ENCODE results near the gene MARCHF2.

The MARCHF2 gene

DNA sequence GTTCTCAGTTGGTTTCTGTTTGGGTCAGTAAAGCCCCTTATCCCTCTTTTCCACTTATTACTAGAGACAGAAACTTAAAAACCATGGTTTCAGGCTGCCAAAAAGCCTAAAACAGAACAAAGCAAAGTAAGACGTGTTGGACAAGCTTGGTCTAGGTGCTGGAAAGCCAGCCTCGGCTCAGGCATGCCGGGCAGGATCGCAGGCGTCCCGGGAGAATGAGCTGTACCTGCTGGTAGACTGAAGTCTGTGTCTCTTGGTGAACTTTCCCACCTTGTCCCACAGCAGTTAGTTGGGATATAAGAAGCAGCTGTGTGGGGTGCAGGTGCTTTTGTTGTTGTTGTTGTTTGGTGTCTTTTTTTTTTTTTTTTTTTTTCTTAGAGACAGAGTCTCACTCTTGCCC, 68.5 kb downstream of the MARCHF2 start:
- no peak for DNase-seq

DNA sequence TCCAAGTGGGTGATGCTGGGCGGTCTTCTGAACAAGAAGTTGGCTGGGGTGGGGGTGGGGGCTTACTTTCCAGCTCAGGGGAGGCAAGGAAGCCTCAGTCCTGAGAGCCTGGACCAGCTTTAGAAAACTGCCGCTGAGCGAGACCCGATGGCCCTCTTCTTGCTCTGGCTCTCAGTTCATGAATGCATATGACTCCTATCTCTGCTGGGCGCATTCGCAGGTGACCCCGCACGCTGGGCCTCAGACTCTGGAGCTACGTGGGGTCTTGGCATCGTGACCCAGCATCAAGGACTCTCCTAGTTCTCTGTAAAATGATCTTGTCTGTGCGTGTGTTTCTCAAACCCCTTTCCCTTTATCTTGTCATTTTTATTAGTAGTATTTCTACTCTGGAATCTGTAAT, 69.6 kb downstream of the MARCHF2 start:
- no peak for DNase-seq

DNA sequence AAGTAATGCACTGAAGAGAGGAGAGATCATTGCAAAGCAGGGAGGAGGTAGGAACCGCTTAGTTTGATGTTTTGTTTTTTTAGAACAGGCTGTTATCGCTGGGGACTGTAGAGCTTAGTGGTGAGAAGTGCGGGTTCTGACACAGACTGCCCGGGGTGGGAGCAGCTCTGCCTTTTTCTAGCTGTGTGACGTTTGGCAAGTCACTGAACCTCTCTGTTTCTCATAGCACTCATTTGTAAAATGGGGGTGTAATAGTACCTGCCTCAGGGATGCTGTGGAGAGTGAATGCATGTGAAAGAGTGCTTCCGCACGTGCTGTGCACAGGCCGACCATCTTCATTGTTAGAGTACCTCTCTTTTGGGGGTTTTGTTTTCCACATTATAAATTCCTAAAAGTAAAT, 70.1 kb downstream of the MARCHF2 start:
- DNase-seq = no peak

DNA sequence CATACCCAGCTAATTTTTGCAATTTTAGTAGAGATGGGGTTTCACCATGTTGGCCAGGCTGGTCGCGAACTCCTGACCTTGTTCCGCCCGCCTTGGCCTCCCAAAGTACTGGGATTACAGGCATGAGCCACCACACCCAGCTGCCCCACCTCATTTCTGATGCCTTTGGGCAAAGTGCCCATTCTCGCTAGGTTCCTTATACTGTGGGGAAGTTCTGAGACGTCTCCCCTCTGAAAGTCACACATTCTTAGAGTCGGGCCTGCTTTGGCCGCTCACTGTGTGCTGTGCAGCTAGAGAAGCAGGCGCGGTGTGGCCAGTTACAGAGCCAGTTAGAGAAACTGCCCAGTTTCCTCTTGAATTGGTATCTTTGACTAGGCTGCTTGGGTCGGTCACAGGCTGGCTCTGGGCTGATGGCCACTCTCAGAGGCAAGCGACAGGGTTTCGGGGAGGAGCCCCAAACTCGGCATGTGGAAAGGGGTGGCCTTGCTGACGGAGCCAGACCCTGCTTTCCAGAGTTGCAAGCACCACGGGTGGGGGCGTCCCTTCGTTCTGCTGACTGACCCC, 71.3 kb downstream of the MARCHF2 start:
- DNase-seq = no peak

DNA sequence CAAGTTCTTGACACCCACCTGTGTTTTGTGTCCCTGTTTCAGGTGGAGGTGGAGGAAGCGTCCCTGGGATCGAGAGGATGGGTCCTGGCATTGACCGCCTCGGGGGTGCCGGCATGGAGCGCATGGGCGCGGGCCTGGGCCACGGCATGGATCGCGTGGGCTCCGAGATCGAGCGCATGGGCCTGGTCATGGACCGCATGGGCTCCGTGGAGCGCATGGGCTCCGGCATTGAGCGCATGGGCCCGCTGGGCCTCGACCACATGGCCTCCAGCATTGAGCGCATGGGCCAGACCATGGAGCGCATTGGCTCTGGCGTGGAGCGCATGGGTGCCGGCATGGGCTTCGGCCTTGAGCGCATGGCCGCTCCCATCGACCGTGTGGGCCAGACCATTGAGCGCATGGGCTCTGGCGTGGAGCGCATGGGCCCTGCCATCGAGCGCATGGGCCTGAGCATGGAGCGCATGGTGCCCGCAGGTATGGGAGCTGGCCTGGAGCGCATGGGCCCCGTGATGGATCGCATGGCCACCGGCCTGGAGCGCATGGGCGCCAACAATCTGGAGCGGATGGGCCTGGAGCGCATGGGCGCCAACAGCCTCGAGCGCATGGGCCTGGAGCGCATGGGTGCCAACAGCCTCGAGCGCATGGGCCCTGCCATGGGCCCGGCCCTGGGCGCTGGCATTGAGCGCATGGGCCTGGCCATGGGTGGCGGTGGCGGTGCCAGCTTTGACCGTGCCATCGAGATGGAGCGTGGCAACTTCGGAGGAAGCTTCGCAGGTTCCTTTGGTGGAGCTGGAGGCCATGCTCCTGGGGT, 72.7 kb downstream of the MARCHF2 start:
- DNase-seq = no peak

DNA sequence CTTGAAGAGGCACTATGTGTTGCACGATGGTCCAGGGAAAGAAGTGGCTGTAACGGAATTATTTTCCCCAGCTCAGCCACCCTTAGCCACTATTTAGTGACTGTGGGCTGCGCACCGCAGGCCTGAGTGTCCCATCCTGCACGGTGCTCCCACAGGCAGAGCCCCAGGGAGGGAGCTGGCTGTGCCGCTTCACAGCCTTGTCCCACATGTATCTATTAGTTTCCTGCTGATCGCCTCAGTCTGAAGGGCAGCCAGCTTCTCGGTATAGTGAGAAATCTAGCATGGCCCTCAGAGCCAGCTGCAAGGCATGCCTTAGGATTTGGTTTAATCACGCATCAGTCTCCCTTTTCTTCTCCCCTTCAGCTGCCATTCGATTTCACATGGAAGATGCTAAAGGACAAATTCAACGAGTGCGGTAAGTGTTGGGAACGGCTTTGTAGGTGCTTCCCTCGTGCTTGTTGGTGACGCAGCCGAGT, 73.6 kb downstream of the MARCHF2 start:
- no peak for DNase-seq

DNA sequence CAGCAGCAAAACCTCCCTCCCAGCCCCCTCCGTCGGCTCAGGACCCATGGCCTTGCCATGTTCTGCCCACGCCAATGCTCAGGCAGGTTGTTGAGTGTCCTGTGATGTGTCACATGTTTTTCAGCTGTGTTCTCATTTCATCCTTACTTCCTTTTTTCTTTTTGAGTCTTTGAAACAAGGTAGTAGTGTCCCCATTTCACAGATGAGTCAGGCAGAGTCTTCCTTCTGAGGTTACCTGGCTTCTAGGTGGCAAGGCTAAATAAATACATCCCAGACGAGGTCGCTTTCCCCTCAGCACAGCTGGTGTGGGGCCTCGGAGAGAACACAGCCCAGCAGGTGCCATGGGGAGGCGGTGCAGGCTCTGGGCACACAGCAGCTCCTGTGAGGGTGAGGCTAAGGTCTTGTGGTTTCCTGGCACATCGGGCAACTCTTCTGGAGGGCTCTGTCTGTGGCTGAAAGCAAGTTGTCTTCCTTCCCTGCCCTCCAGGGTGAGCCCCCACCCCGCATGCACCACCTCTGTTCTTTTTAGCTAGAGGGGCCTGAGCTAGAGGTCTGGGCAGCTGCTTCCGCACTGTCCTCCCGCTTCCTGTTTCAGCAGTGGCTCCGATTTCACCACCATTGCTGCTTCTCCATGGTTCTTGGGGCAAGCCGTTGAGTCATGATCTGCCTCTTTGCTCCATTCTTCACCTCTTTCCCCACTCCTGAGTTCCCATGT, 74.2 kb downstream of the MARCHF2 start:
- DNase-seq = peak; percentile 18

DNA sequence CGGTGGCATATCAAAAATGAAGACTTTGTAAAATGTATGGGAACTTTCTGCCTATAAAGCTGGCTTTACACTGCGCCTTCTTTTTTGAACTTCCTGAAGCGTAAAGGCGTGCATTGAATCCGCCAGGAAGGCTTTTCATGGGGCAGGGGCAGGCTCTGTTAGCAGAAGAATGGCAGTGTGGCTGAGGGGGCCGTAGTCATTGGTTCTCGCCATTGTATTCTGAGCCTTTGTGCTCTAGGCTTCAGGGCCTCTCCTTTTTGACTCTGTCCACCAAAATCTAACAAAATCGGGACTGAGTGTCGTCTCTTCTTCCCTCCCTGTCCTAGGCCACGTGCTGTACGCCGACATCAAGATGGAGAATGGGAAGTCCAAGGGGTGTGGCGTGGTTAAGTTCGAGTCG, 75.3 kb downstream of the MARCHF2 start:
- no peak for DNase-seq
